Measurements from ENCODE around the gene NUMB. TPM values are rescaled to one million over a fixed set of nuclear protein-coding genes. Genes with fewer than 3 reads are reported as not detected.

Gene NUMB
- total and polyA plus RNA-seq, 2 of the 4 experiments (the other 2 are of a cell fraction) = 45.9 to 114 TPM

- no TSS peak for BruUV-seq (replicated peaks)
- Histone ChIP-seq H3K4me1 (ENCODE audit: control insufficient read depth, insufficient read depth, low read length) (peaks cover 23% of the 10 kb centered on the region), H3K9me3 (ENCODE audit: control insufficient read depth, insufficient read depth, low read length) (no peaks in the 10 kb centered on the region), H4K91ac (ENCODE audit: insufficient read depth, low read depth, low read length) (no peak overlapping the region), H3K23ac (ENCODE audit: low read depth, low read length) (no peak overlapping the region), H3K36me3 (ENCODE audit: control insufficient read depth, insufficient read depth, low read length) (no peaks in the 10 kb centered on the region), H3K56ac (ENCODE audit: extremely low read depth, insufficient read depth, low read length) (no peak overlapping the region), H2BK15ac (ENCODE audit: low read depth, low read length) (no peak overlapping the region), H3K27me3 (ENCODE audit: control insufficient read depth, insufficient read depth, low read length) (peaks cover 49% of the 10 kb centered on the region), H2AK5ac (ENCODE audit: low read depth, low read length) (peak overlapping the region; percentile 51; the same call in 1 of the 2 replicates), H2AFZ (replicated peaks; ENCODE audit: low read length, poor library complexity) (no peak overlapping the region), H3K9me1 (ENCODE audit: insufficient read depth, low read length) (peaks cover 8% of the 10 kb centered on the region), H4K8ac (ENCODE audit: low read depth in 2 of 2, low read length in 2 of 2) (no peak overlapping the region), H3K14ac (replicated peaks; ENCODE audit: low read depth, low read length) (no peak overlapping the region), H2BK20ac (ENCODE audit: low read depth, low read length) (no peak overlapping the region), H4K5ac (ENCODE audit: low read depth, low read length) (no peak overlapping the region), H3K18ac (ENCODE audit: low read depth, low read length) (no peak overlapping the region), H2AK9ac (replicated peaks; ENCODE audit: low read depth, low read length, poor library complexity) (no peak overlapping the region), H3K79me1 (ENCODE audit: low read depth in 1 of 2, low read length in 2 of 2) (0 out of 4 replicates have a peak, but pooled peaks cover 0 to 4% of the 10 kb centered on the region in 2 experiments), H3K4me2 (ENCODE audit: low read depth, low read length) (no peak overlapping the region), H2BK5ac (ENCODE audit: low read depth, low read length, poor library complexity, severe bottlenecking) (no peak overlapping the region), H2BK120ac (ENCODE audit: low read depth, low read length) (no peak overlapping the region), H4K20me1 (ENCODE audit: insufficient read depth, low read length) (peaks cover 5% of the 10 kb centered on the region; the same call in 1 of the 2 replicates), H3K9ac (ENCODE audit: low read depth, low read length) (no peak overlapping the region), H3K27ac (ENCODE audit: insufficient read depth, low read length) (no peak overlapping the region), H3K4me3 (ENCODE audit: insufficient read depth, low read depth, low read length) (no peak overlapping the region), H3K4ac (ENCODE audit: low read depth, low read length) (no peak overlapping the region)
- in situ Hi-C loops (cut with MboI; ENCODE audit: low sequenced_read_pairs) (no loop called here), intact Hi-C loops (cut with micrococcal nuclease) (no loop called here), dilution Hi-C loops (cut with HindIII; ENCODE audit: low sequenced_read_pairs, unreplicated experiment) (no loop called here)
- CTCF ChIA-PET = interaction anchor here (0.6 kb wide), 1 partner anchor 29 kb away, joined by 3 read pairs; no protein-coding TSS in a partner anchor
- no peak for DNase-seq
- no peak for ATAC-seq (ENCODE audit: low read depth)
- POLR2A ChIA-PET (ENCODE audit: unreplicated experiment) = no interaction called here
- WGBS, 2 experiments (ENCODE audit: extremely low coverage in 2 of 2, insufficient read length in 1 of 2) = 85% methylated on average over 3 of the region's 11 CpGs; no CpG with 5 or more reads in 1 of the 2 experiments
- TF ChIP-seq MAFK (IDR thresholded peaks at IDR 0.05; ENCODE audit: low read depth, low read length) (no peak), FOS (IDR thresholded peaks at IDR 0.05; ENCODE audit: low read depth, low read length) (no peak), CEBPB (IDR thresholded peaks at IDR 0.05; ENCODE audit: low read depth, low read length) (no peak), RFX5 (IDR thresholded peaks at IDR 0.05; ENCODE audit: low read depth, low read length) (no peak), ELK1 (IDR thresholded peaks at IDR 0.05; ENCODE audit: borderline replicate concordance, low read depth, low read length) (no peak), POLR2A (IDR thresholded peaks at IDR 0.05; ENCODE audit: low read depth, low read length) (no peak), RAD21 (IDR thresholded peaks at IDR 0.05; ENCODE audit: low read length) (no peak), CHD1 (IDR thresholded peaks at IDR 0.05; ENCODE audit: low read depth, low read length) (no peak), RCOR1 (IDR thresholded peaks at IDR 0.05; ENCODE audit: insufficient replicate concordance, low read length) (no peak), MXI1 (IDR thresholded peaks at IDR 0.05; ENCODE audit: borderline replicate concordance, low read depth, low read length) (no peak), NFE2L2 (IDR thresholded peaks at IDR 0.05; ENCODE audit: low read depth, low read length) (no peak), BHLHE40 (IDR thresholded peaks at IDR 0.05; ENCODE audit: low read depth, low read length) (no peak), MAZ (IDR thresholded peaks at IDR 0.05; ENCODE audit: borderline replicate concordance, low read depth, low read length) (no peak)
- TF ChIP-seq, protein P1, sequence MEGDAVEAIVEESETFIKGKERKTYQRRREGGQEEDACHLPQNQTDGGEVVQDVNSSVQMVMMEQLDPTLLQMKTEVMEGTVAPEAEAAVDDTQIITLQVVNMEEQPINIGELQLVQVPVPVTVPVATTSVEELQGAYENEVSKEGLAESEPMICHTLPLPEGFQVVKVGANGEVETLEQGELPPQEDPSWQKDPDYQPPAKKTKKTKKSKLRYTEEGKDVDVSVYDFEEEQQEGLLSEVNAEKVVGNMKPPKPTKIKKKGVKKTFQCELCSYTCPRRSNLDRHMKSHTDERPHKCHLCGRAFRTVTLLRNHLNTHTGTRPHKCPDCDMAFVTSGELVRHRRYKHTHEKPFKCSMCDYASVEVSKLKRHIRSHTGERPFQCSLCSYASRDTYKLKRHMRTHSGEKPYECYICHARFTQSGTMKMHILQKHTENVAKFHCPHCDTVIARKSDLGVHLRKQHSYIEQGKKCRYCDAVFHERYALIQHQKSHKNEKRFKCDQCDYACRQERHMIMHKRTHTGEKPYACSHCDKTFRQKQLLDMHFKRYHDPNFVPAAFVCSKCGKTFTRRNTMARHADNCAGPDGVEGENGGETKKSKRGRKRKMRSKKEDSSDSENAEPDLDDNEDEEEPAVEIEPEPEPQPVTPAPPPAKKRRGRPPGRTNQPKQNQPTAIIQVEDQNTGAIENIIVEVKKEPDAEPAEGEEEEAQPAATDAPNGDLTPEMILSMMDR (conservative IDR thresholded peaks at IDR 0.05; ENCODE audit: low read depth, low read length) = no peak
- TF ChIP-seq, protein P2, sequence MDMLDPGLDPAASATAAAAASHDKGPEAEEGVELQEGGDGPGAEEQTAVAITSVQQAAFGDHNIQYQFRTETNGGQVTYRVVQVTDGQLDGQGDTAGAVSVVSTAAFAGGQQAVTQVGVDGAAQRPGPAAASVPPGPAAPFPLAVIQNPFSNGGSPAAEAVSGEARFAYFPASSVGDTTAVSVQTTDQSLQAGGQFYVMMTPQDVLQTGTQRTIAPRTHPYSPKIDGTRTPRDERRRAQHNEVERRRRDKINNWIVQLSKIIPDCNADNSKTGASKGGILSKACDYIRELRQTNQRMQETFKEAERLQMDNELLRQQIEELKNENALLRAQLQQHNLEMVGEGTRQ (IDR thresholded peaks at IDR 0.05; ENCODE audit: low read depth, low read length) = no peak
Measured at GRCh38 chr14:73234586-73235394, 223.6 kb downstream of the NUMB start.

Data from IMR-90 (cell line).